Smooth muscle cell (in vitro differentiated cells): ENCODE results near the gene NDRG4. TPM values are rescaled to one million over a fixed set of nuclear protein-coding genes. Genes with fewer than 3 reads are reported as not detected.

Experiments
- DNase-seq: peaks from one replicate; lab custom pipeline; 2025; ENCODE audit not compliant: unreplicated experiment; lab: John Stamatoyannopoulos, UW
- H2AFZ ChIP-seq: fragments of 200-600 bp; sonication (generic); 2 replicates; pipeline ENCODE4 v1.6.0; 2016; ENCODE audit warnings: antibody characterized with exemption, low read depth, mild to moderate bottlenecking
- H3F3A ChIP-seq: fragments of 200-600 bp; sonication (generic); 2 replicates; pipeline ENCODE4 v1.6.0; 2017; ENCODE audit warnings: antibody characterized with exemption, low read depth
- H3K27ac ChIP-seq: fragments of 200-600 bp; sonication (generic); 2 replicates; pipeline ENCODE4 v1.5.1; 2016; ENCODE audit warnings: low read depth, mild to moderate bottlenecking
- H3K27me3 ChIP-seq: fragments of 200-600 bp; sonication (generic); 2 replicates; pipeline ENCODE4 v1.6.1; 2016; ENCODE audit warnings: low read depth, mild to moderate bottlenecking
- H3K36me3 ChIP-seq: fragments of 200-600 bp; sonication (generic); 2 replicates; pipeline ENCODE4 v1.5.1; 2016; ENCODE audit warnings: low read depth
- H3K4me1 ChIP-seq: fragments of 200-600 bp; sonication (generic); 2 replicates; pipeline ENCODE4 v1.5.1; 2016; ENCODE audit warnings: low read depth
- H3K4me2 ChIP-seq: fragments of 200-600 bp; sonication (generic); 2 replicates; pipeline ENCODE4 v1.6.0; 2016; ENCODE audit warnings: mild to moderate bottlenecking
- H3K4me3 ChIP-seq: fragments of 200-600 bp; sonication (generic); 2 replicates; pipeline ENCODE4 v1.5.1; 2016; ENCODE audit warnings: mild to moderate bottlenecking
- H3K79me2 ChIP-seq: fragments of 200-600 bp; sonication (generic); 2 replicates; pipeline ENCODE4 v1.6.0; 2016; ENCODE audit warnings: low read depth, mild to moderate bottlenecking
- H3K9ac ChIP-seq: fragments of 200-600 bp; sonication (generic); 2 replicates; pipeline ENCODE4 v1.6.0; 2016; ENCODE audit warnings: low read depth
- H3K9me3 ChIP-seq: fragments of 200-600 bp; sonication (generic); replicated peaks from 2 replicates; pipeline ENCODE4 v1.5.1; 2016; ENCODE audit warnings: low read depth
- H4K20me1 ChIP-seq: fragments of 200-600 bp; sonication (generic); 2 replicates; pipeline ENCODE4 v1.6.0; 2016; ENCODE audit warnings: low read depth
- CTCF ChIP-seq: fragments of 200-600 bp; sonication (generic); IDR thresholded peaks from 2 replicates; pipeline ENCODE4 v1.5.1; 2017; ENCODE audit warnings: borderline replicate concordance, mild to moderate bottlenecking, antibody characterized with exemption; ENCODE audit not compliant: insufficient read depth, poor library complexity, severe bottlenecking
- WGBS: methylation state at CpG from one replicate; pipeline ENCODE4 v1.1.7; 2016; ENCODE audit warnings: low lambda C conversion rate; 5-methylcytosine and 5-hydroxymethylcytosine counted together
- polyA plus RNA-seq: library from polyadenylated mRNA; unstranded; fragments of >200 nt; fragmentation: Nextera tagmentation; extraction: Ambion mirVana; gene quantifications from 2 replicates; pipeline ENCODE4 v1.2.1, GENCODE V29; 2016
- total RNA-seq: library from RNA; depleted of rRNA; stranded (reverse); fragments of >200 nt; gene quantifications from 2 replicates; pipeline ENCODE4 v1.2.3, GENCODE V29; 2014

NDRG4 gene
- total and polyA plus RNA-seq, 2 experiments from 2014 or later, result 9.9 to 23.0 TPM

- Histone ChIP-seq H3K4me1 (no peaks in the 10 kb centered on the region), H3K9me3 (no peaks in the 10 kb centered on the region), H2AFZ (no peak overlapping the region), H3K4me3 (no peak overlapping the region), H3K4me2 (no peak overlapping the region), H3K9ac (no peak overlapping the region), H3K79me2 (peaks cover 15% of the 10 kb centered on the region), H3K27me3 (no peaks in the 10 kb centered on the region), H4K20me1 (peaks cover 8% of the 10 kb centered on the region), H3F3A (no peaks in the 10 kb centered on the region), H3K36me3 (peaks cover 58% of the 10 kb centered on the region), H3K27ac (no peak overlapping the region)
- 97% methylated on average over 14 of the region's 14 CpGs for WGBS
- no peak for DNase-seq
- TF ChIP-seq CTCF, result no peak
Measured at GRCh38 chr16:58533751-58534470, 34.0 kb downstream of the NDRG4 start.

- no peaks in the 10 kb centered on the region for H3F3A ChIP-seq
- H3K79me2 ChIP-seq, result peaks cover 9% of the 10 kb centered on the region
- 99% methylated on average over 3 of the region's 3 CpGs for WGBS
- no peak overlapping the region for H3K27ac ChIP-seq
- H3K9me3 ChIP-seq, result no peaks in the 10 kb centered on the region
- H3K9ac ChIP-seq, result no peak overlapping the region
- DNase-seq, result no peak
- TF ChIP-seq CTCF, result no peak
- H3K4me2 ChIP-seq, result no peak overlapping the region
- H3K27me3 ChIP-seq, result no peaks in the 10 kb centered on the region
- no peak overlapping the region for H3K4me3 ChIP-seq
- no peak overlapping the region for H2AFZ ChIP-seq
- H3K4me1 ChIP-seq, result no peaks in the 10 kb centered on the region
- peaks cover 8% of the 10 kb centered on the region for H4K20me1 ChIP-seq
- peaks cover 54% of the 10 kb centered on the region for H3K36me3 ChIP-seq
Measured at GRCh38 chr16:58535100-58535499, 35.2 kb downstream of the NDRG4 start.

GRCh38 chr16:58536278-58536677 lies 36.3 kb downstream of the NDRG4 start:
- peaks cover 58% of the 10 kb centered on the region for H3K36me3 ChIP-seq
- no peaks in the 10 kb centered on the region for H3F3A ChIP-seq
- H3K9ac ChIP-seq, result no peak overlapping the region

More at GRCh38 chr16:58536278-58536677, 36.3 kb downstream of the NDRG4 start:
- no peak for TF ChIP-seq CTCF
- no peak overlapping the region for H3K27ac ChIP-seq
- no peak overlapping the region for H3K4me3 ChIP-seq
- WGBS, result 97% methylated on average over 5 of the region's 5 CpGs
- no peaks in the 10 kb centered on the region for H3K27me3 ChIP-seq
- peaks cover 3% of the 10 kb centered on the region for H3K79me2 ChIP-seq
- H2AFZ ChIP-seq, result no peak overlapping the region
- no peaks in the 10 kb centered on the region for H3K4me1 ChIP-seq
- DNase-seq, result no peak
- peaks cover 8% of the 10 kb centered on the region for H4K20me1 ChIP-seq
- H3K4me2 ChIP-seq, result no peak overlapping the region
- no peaks in the 10 kb centered on the region for H3K9me3 ChIP-seq
